HCT116 (cell line): ENCODE data around the gene UGT1A3.
"Not testable (repeated sequence)": the region's sequence is repeated elsewhere in the genome, so short reads cannot be mapped to it uniquely, and the experiment has no call there.

Experiments used
- CTCF ChIP-seq, 3 experiments: fragments of 200-600 bp in 1 of 3; sonication (generic) in 1 of 3; IDR thresholded peaks in 2 of 3; conservative IDR thresholded peaks in 1 of 3; 2 replicates each; pipeline ENCODE4 v1.5.1; 2012 to 2017; ENCODE audit warnings: low read depth in 2 of 3, low read length in 2 of 3, antibody characterized with exemption in 1 of 3, borderline replicate concordance in 1 of 3, control low read depth in 1 of 3, mild to moderate bottlenecking in 1 of 3, mixed read lengths in 1 of 3, mixed run types in 1 of 3, moderate library complexity in 1 of 3; ENCODE audit not compliant: insufficient read depth in 1 of 3
- EGR1 ChIP-seq: IDR thresholded peaks from 2 replicates; pipeline ENCODE4 v1.6.1; 2012; ENCODE audit warnings: low read depth
- ELF1 ChIP-seq: IDR thresholded peaks from 2 replicates; pipeline ENCODE4 v1.6.1; 2012; ENCODE audit warnings: low read depth, borderline replicate concordance
- EZH2 ChIP-seq: fragments of 200-600 bp; sonication (generic); IDR thresholded peaks from 2 replicates; pipeline ENCODE4 v1.6.1; 2017; ENCODE audit warnings: antibody characterized with exemption, mixed run types
- POLR2A ChIP-seq: IDR thresholded peaks from 2 replicates; pipeline ENCODE4 v1.7.0; 2011; ENCODE audit warnings: borderline replicate concordance; ENCODE audit not compliant: insufficient read depth, insufficient read length; ENCODE audit errors: extremely low read depth
- REST ChIP-seq: IDR thresholded peaks from 2 replicates; pipeline ENCODE4 v1.6.1; 2012; ENCODE audit warnings: low read depth
- SP1 ChIP-seq: IDR thresholded peaks from 2 replicates; pipeline ENCODE4 v1.6.1; 2012; ENCODE audit warnings: low read depth
- TCF7L2 ChIP-seq: IDR thresholded peaks from 2 replicates; pipeline ENCODE4 v1.7.0; 2011; ENCODE audit warnings: borderline replicate concordance, inconsistent platforms; ENCODE audit not compliant: insufficient read depth, insufficient read length; ENCODE audit errors: extremely low read depth
- ZFX ChIP-seq: fragments of 450-650 bp; IDR thresholded peaks from 2 replicates; pipeline ENCODE4 v1.6.1; 2017
- ZNF274 ChIP-seq: fragments of 200-500 bp; sonication (Bioruptor generic); IDR thresholded peaks from 2 replicates; pipeline ENCODE4 v1.6.1; 2014; ENCODE audit warnings: mild to moderate bottlenecking, low read depth, low read length, inconsistent platforms

- TF ChIP-seq EZH2; POLR2A; CTCF (IDR thresholded peaks at IDR 0.05 in 2 of 3, conservative IDR thresholded peaks at IDR 0.05 in 1 of 3; ENCODE audit: borderline replicate concordance in 1 of 3, insufficient read depth in 1 of 3, low read depth in 2 of 3, low read length in 2 of 3); ZFX; REST; ZNF274; SP1; ELF1; TCF7L2; EGR1: not testable (repeated sequence)
Measured at GRCh38 chr2:233700842-233701241, 28.0 kb upstream of the UGT1A3 start.
